Right lobe of liver (tissue), 6 donors: ENCODE results near the gene FOXA2. TPM values are rescaled to one million over a fixed set of nuclear protein-coding genes. Genes with fewer than 3 reads are reported as not detected.
A peak's percentile ranks its signal among the peaks of the same experiment; 100 is the strongest.

Experiments used
- ATAC-seq, 4 donors: fragments of 200-7000 bp; cut with Tn5 transposase; one replicate each; pipeline ENCODE4 v1.9.1; 2020; ENCODE audit warnings: mild to moderate bottlenecking in 4 of 4, moderate library complexity in 4 of 4
- DNase-seq, 3 donors: peaks; one replicate each; pipeline ENCODE4 v3.0.0-alpha.2; 2020
- H3K27ac ChIP-seq, 3 donors: fragments of 200-600 bp; one replicate each; pipeline ENCODE4 v1.8.0; 2022
- H3K27me3 ChIP-seq, 2 donors: fragments of 200-600 bp; one replicate each; pipeline ENCODE4 v1.8.0; 2022
- H3K36me3 ChIP-seq, 4 donors: fragments of 200-600 bp; sonication (generic) in 1 of 4; one replicate each; pipeline versions ENCODE4 v1.5.1 to v1.8.0; 2017 to 2022; ENCODE audit warnings: control low read depth in 1 of 4
- H3K4me1 ChIP-seq, 4 donors: fragments of 200-600 bp; sonication (generic) in 1 of 4; one replicate each; pipeline versions ENCODE4 v1.5.1 to v1.8.0; 2017 to 2022; ENCODE audit warnings: control low read depth in 1 of 4
- H3K4me3 ChIP-seq, 3 donors: fragments of 200-600 bp; one replicate each; pipeline ENCODE4 v1.8.0; 2022
- H3K9me3 ChIP-seq, 4 donors: fragments of 200-600 bp; sonication (generic) in 1 of 4; one replicate each; pipeline versions ENCODE4 v1.5.1 to v1.8.0; 2017 to 2022; ENCODE audit warnings: control low read depth in 1 of 4
- POLR2A ChIP-seq: fragments of 450-650 bp; IDR thresholded peaks from one replicate; pipeline ENCODE4 v1.6.1; 2017; ENCODE audit warnings: antibody characterized with exemption, mild to moderate bottlenecking
- WGBS: methylation state at CpG from one replicate; pipeline ENCODE4 v1.1.6; 2018; ENCODE audit warnings: low coverage, low lambda C conversion rate; ENCODE audit not compliant: insufficient coverage; ENCODE audit errors: missing lambda C conversion rate; 5-methylcytosine and 5-hydroxymethylcytosine counted together
- intact Hi-C, 2 donors: fragments of 100-400 bp; cut with DNase I; formaldehyde crosslinking; loops; one replicate each; pipeline versions ENCODE4 v1.11.2 to v1.14.1; 2022
- total RNA-seq, 6 experiments: library from RNA; depleted of rRNA in 2 of 6; stranded (reverse); fragments of >200 nt in 2 of 6; fragmentation: NEBNext Ultra II Directional in 3 of 6; extraction: Animal tissue kit (Norgen Biotek cat#: 25700) in 3 of 6; gene quantifications; one replicate each; pipeline versions ENCODE4 v1.1.0 to v1.2.4, GENCODE V29; 2016 to 2023
- TF ChIP-seq, protein P1 (sequence below), 4 donors: fragments of 200-600 bp in 3 of 4; fragments of 450-650 bp in 1 of 4; IDR thresholded peaks; one replicate each; pipeline versions ENCODE4 v1.5.1 to v1.8.0; 2016 to 2022; ENCODE audit warnings: antibody characterized with exemption in 4 of 4, mild to moderate bottlenecking in 2 of 4
- donor health status: DM: no; HTN: yes; CAD: no.
- donor health status: DM: no; HTN: no; CAD: no.
- donor health status: DM: no; HTN: no; CAD: no.
- donor health status: DM: no; HTN: yes; CAD: no.
- donor health status: DM: no; HTN: yes; CAD: no.

The FOXA2 gene
- total RNA-seq, 6 experiments from 2014 or later: 11.8 to 28.7 (median 21.2) TPM

DNA sequence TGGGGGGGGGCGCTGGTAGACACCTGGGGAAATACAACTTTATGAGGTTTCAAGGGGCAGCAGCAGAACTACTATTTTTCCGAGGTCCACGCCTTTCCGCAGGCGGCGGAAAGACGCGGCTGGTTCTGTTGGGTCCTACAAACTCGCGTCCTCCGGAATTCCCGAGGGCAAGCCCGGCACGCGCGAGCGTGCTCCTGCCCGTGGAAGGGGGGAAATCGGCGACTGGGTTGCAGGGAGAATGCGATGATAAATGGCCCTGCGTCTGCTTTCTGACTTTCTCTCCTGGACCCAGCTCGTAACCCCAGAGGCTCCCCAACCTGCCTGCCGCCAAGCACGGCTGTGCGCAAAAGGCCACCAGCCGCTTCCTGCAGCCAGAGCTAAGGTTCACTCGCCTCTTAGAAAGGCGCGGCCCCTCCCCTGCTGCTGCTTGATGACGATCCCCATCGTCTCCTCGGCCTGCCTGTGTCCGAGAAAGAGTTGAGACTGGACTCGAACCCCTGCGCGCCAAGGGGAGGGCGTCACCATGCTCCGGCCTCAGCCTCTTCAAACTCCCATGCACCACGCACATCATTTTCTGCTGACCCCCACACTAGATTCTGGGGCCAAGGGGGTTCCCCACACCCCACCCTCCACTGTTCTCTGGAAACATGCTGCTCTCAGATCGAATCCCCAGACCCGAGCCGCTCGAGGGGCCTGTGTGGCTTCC lies 6.7 kb downstream of the FOXA2 start:
- Histone ChIP-seq H3K27ac (peak overlapping the region; percentile 79 to 98 (median 92)), H3K4me3 (peak overlapping the region; percentile 52 to 89 (median 84)), H3K9me3 (no peaks in the 10 kb centered on the region), H3K4me1 (peaks cover 0 to 51% (median 10%) of the 10 kb centered on the region in 4 donors), H3K36me3 (peaks cover 0 to 9% (median 0%) of the 10 kb centered on the region in 4 donors), H3K27me3 (no peaks in the 10 kb centered on the region)
- intact Hi-C loops: loop anchor here in 1 of 2 donors (10.0 kb wide), 1 partner anchor 53 kb away; no protein-coding TSS in a partner anchor
- no peak for TF ChIP-seq POLR2A
- TF ChIP-seq, protein P1, sequence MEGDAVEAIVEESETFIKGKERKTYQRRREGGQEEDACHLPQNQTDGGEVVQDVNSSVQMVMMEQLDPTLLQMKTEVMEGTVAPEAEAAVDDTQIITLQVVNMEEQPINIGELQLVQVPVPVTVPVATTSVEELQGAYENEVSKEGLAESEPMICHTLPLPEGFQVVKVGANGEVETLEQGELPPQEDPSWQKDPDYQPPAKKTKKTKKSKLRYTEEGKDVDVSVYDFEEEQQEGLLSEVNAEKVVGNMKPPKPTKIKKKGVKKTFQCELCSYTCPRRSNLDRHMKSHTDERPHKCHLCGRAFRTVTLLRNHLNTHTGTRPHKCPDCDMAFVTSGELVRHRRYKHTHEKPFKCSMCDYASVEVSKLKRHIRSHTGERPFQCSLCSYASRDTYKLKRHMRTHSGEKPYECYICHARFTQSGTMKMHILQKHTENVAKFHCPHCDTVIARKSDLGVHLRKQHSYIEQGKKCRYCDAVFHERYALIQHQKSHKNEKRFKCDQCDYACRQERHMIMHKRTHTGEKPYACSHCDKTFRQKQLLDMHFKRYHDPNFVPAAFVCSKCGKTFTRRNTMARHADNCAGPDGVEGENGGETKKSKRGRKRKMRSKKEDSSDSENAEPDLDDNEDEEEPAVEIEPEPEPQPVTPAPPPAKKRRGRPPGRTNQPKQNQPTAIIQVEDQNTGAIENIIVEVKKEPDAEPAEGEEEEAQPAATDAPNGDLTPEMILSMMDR (IDR thresholded peaks at IDR 0.05): no peak
- DNase-seq: peak in 2 of 3 donors; percentile 52 to 58
- WGBS: 2% methylated on average over 32 of the region's 44 CpGs
- ATAC-seq: peak in 2 of 4 donors; percentile 13 to 42

DNA sequence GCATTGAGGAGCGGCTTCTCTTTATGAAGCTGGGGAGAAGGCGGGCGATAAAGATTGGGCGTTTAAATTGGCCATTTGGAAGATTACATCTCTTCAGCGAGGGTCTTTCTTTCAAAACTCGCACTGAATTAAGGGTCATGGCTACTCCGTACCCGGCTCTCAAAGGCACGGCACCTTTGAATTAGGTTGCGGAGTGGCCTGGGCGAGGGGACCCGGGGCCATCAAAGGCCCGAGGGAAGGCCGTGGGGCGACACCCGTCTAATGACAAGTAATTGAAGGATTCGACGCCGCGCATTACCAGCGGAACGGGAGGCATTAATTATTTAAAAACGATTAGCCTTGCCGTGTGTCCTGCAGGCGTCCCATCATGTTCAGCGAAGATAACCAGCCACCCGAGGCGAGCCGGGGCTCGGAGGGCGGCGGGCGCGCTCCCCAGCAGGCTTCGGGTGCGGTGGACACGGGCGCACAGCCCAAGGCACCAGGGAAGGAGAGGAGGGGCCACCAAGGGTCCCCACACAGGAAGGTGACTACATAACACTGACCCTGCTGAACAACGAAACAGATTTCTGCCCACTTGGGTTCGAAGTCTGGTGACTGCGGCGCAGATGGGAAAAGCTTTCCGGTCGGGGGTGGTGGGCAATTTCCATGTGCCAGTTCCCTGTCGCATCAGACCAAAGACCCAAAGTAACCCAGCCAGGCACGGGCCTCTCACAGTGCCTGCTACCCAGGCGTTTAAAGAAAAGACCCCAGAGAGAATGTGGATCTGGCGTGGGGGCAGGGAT lies 7.4 kb downstream of the FOXA2 start:
- H3K27me3 ChIP-seq: no peaks in the 10 kb centered on the region
- intact Hi-C loops: loop anchor here in 1 of 2 donors (10.0 kb wide), 1 partner anchor 52 kb away; no protein-coding TSS in a partner anchor
- H3K36me3 ChIP-seq: peaks cover 0 to 2% (median 0%) of the 10 kb centered on the region in 4 donors
- peaks cover 0 to 58% (median 14%) of the 10 kb centered on the region in 4 donors for H3K4me1 ChIP-seq
- ATAC-seq: no peak
- H3K27ac ChIP-seq: peak overlapping the region; percentile 79 to 98 (median 92)
- TF ChIP-seq, protein P1 (IDR thresholded peaks at IDR 0.05): no peak
- no peak for TF ChIP-seq POLR2A
- 2% methylated on average over 36 of the region's 48 CpGs for WGBS
- DNase-seq: no peak
- H3K4me3 ChIP-seq: peak overlapping the region; percentile 52 to 89 (median 84)
- no peaks in the 10 kb centered on the region for H3K9me3 ChIP-seq

DNA sequence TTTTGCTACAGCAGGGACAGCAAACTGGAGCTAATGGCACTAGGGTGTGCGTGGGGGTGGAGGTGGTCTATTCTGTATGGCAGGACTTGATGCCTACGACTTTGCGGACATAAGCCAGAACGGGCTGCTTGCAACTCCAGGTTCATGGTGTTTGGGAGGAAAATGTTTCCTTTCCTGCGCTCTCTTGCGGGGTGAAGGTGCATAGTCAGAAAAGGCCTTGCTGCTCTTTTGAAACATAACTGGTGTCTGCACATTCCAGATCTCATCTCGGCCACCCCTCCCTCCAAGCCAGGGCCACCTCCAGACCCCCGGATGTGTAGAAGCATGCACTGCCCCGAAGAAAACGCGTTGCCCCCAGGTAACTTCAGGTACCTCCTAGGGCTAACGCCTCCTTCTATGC lies 8.1 kb downstream of the FOXA2 start:
- intact Hi-C loops: loop anchor here in 1 of 2 donors (10.0 kb wide), 1 partner anchor 51 kb away; no protein-coding TSS in a partner anchor
- peak in 2 of 4 donors; percentile 7 to 13 for ATAC-seq
- H3K9me3 ChIP-seq: no peaks in the 10 kb centered on the region
- DNase-seq: no peak
- 2% methylated on average over 11 of the region's 12 CpGs for WGBS
- H3K4me3 ChIP-seq: peak overlapping the region; percentile 52 to 89 (median 84)
- H3K27me3 ChIP-seq: no peaks in the 10 kb centered on the region
- no peaks in the 10 kb centered on the region for H3K36me3 ChIP-seq
- peak overlapping the region; percentile 79 to 98 (median 92) for H3K27ac ChIP-seq
- peaks cover 0 to 62% (median 16%) of the 10 kb centered on the region in 4 donors for H3K4me1 ChIP-seq
- TF ChIP-seq, protein P1 (IDR thresholded peaks at IDR 0.05): no peak
- TF ChIP-seq POLR2A: no peak

DNA sequence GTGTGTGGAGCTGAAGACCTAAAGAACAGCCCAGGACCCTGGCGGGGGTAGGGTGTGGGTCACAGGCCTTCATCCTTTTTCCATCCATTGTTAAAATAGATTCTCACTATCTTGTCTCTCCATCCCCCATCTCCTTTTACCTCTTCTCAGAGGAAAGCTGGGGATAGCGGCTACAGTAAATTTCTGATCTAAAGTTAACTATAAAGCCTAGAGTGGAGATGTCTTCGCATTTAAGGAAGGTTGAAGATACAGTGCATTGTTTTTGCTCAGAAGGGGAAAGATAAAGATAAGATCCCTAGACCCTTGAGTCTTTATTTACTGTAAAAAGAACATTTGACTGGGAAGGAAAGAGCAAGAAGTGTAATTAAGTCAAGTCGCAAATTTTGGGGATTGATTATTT lies 8.6 kb downstream of the FOXA2 start:
- H3K4me3 ChIP-seq: peak overlapping the region in 2 of 3 donors; percentile 84 to 89
- no peaks in the 10 kb centered on the region for H3K27me3 ChIP-seq
- no peak for ATAC-seq

More for the DNA sequence above, 8.6 kb downstream of the FOXA2 start:
- Histone ChIP-seq H3K9me3 (no peaks in the 10 kb centered on the region), H3K36me3 (no peaks in the 10 kb centered on the region), H3K27ac (peak overlapping the region in 2 of 3 donors; percentile 16 to 98), H3K4me1 (peaks cover 0 to 61% (median 16%) of the 10 kb centered on the region in 4 donors)
- TF ChIP-seq, protein P1 (IDR thresholded peaks at IDR 0.05): no peak
- no peak for TF ChIP-seq POLR2A
- no peak for DNase-seq
- 27% methylated on average over 4 of the region's 4 CpGs for WGBS
- intact Hi-C loops: loop anchor here in 1 of 2 donors (10.0 kb wide), 1 partner anchor 51 kb away; no protein-coding TSS in a partner anchor
